ENCODE data around the gene IRX4.
A peak's percentile ranks its signal among the peaks of the same experiment; 100 is the strongest.

IRX4 gene

DNA sequence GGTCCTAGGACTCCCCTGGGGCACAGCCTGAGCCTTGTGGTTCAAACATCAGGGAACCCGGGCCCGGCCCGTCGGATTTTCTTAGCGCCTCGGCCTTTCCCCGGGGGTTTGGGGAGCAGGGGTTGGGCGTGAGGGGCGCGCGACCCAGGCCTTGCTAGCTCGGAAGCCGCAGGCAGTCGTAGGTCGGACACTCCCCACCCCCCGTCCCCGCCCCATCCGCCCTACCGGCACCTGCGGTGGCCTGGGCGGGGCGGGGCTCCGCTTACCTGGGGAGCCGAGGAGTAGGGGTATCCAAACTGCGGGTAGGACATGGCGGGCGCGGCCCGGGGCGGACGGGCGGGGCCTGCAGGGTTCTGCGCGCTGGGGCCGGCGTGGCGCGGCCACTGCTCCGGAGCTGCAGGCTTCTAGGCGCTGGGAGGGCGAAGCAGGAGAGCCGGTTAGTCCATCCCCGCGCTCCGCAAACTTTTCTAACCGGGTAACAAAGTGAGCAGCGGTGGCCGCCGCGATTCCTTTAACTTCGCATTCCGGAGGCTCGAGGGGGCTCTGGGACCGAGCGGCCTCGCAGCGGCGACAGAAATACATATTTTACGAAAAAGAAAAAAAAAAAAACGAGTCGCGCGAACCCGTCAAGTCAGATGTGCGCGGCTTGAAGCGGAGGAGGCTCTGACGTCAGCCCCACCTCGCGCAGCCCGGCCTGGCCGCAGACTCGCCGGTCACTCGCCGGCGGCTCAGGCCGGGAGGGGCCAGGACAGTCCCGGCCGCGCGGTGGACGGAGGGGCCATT, at the start of gene IRX4:
IRX4 (minus strand) TSS at position 589 of the 783 bp plus-strand sequence; CDS start at position 311, 278 bp downstream.
- no peaks in the 10 kb centered on the region for H3K9me3 ChIP-seq (ENCODE audit: control insufficient read depth in 2 of 2, low read length in 2 of 2)
- H3K4me3 ChIP-seq (ENCODE audit: low read length in 2 of 2), result peak within 1 kb of the TSS; percentile 46 to 64
- H3K4me1 ChIP-seq (ENCODE audit: control insufficient read depth, insufficient read depth, low read length), result peaks cover 17% of the 10 kb centered on the region
- no peaks in the 10 kb centered on the region for H3K36me3 ChIP-seq (ENCODE audit: control insufficient read depth in 2 of 2, insufficient read depth in 2 of 2, low read length in 2 of 2)
- no peak within 1 kb of the TSS for H3K27ac ChIP-seq (ENCODE audit: low read length)
- peaks cover 35 to 89% of the 10 kb centered on the region in 2 donors for H3K27me3 ChIP-seq (ENCODE audit: control insufficient read depth in 1 of 2, insufficient read depth in 2 of 2, low read length in 2 of 2)
- no peak within 1 kb of the TSS for H3K9ac ChIP-seq (ENCODE audit: low read length in 2 of 2)

DNA sequence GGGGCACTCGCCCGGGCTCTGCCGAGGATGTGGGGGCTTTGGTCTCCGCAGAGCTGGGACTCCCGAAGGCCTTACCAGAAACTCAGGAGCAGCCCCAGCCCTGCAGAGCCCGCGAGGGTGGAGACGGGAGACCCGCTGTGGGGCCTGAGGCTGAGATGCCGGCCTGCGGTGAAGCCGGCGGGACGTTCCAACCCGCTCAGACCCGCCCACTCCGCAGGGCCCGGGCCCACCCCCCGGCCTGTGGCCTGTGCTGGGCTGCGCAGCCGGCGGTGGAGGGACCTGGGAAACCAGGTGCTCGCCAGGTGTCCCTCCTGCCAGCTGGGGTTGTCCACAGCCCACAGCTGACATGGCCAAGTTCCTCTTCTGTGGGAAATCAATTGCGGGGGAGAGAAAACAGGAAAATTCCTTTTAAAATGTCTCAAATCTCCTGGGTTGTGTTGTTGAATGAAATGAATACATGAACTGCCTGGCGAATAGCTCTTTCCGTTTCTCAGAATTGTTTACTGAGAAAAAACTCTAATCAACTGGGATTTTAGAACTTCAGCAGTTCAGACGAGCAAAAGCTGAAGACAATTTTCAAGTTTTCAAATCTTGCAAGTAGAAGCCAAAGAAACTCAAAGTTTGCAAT, 49.0 kb upstream of the IRX4 start:
- H3K4me3 ChIP-seq (ENCODE audit: low read length in 2 of 2), result peak overlapping the region; percentile 31 to 72
- H3K36me3 ChIP-seq (ENCODE audit: control insufficient read depth in 2 of 2, insufficient read depth in 2 of 2, low read length in 2 of 2), result no peaks in the 10 kb centered on the region
- no peak overlapping the region for H3K27ac ChIP-seq (ENCODE audit: low read length)
- H3K27me3 ChIP-seq (ENCODE audit: control insufficient read depth in 1 of 2, insufficient read depth in 2 of 2, low read length in 2 of 2), result peaks cover 19 to 27% of the 10 kb centered on the region in 2 donors
- peak overlapping the region in 1 of 2 donors; percentile 21 for H3K9ac ChIP-seq (ENCODE audit: low read length in 2 of 2)
- H3K4me1 ChIP-seq (ENCODE audit: control insufficient read depth, insufficient read depth, low read length), result peaks cover 13% of the 10 kb centered on the region
- no peaks in the 10 kb centered on the region for H3K9me3 ChIP-seq (ENCODE audit: control insufficient read depth in 2 of 2, low read length in 2 of 2)

DNA sequence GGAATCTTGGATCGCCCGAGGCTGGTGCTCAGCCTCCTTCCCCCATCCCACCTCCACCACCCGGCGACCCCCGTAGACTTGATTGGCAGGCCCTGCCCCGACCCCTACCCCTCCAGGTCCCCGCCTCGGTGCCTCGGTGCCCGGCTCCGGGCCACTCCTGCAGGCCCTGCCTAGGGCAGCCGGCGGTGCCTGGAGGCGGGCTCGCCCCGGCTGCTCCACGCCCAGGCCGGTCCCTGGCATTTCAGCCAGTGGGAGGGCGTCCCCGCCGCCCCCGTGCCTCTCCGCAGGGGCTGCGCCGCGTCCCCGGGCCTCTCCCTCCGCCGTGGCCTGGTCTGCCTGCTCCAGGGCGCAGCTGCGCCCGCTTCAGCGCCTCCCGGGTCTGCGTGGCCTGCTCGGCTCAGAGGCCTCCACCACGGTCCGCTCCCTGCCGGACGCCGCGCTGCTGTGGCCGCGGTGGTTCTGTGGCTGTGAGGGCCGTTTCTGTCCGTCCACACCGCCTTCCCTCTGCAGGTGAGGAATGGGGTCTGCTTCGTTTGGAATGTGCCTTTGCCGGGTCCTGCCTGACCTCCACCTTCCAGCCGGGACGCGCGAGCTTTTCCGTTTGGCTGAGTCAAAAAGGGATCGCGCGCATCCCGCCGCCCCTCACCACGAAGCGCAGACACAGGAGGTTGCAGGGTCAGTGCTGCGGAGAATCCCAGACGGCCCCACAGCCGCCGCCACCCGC, 48.3 kb upstream of the IRX4 start:
- Histone ChIP-seq H3K27ac (ENCODE audit: low read length) (no peak overlapping the region), H3K9me3 (ENCODE audit: control insufficient read depth in 2 of 2, low read length in 2 of 2) (no peaks in the 10 kb centered on the region), H3K36me3 (ENCODE audit: control insufficient read depth in 2 of 2, insufficient read depth in 2 of 2, low read length in 2 of 2) (no peaks in the 10 kb centered on the region), H3K9ac (ENCODE audit: low read length in 2 of 2) (peak overlapping the region in 1 of 2 donors; percentile 69), H3K4me3 (ENCODE audit: low read length in 2 of 2) (peak overlapping the region; percentile 31 to 72), H3K27me3 (ENCODE audit: control insufficient read depth in 1 of 2, insufficient read depth in 2 of 2, low read length in 2 of 2) (peaks cover 19 to 27% of the 10 kb centered on the region in 2 donors), H3K4me1 (ENCODE audit: control insufficient read depth, insufficient read depth, low read length) (peaks cover 13% of the 10 kb centered on the region)

GRCh38 chr5:1930501-1930879, 47.8 kb upstream of the IRX4 start:
- Histone ChIP-seq H3K36me3 (ENCODE audit: control insufficient read depth in 2 of 2, insufficient read depth in 2 of 2, low read length in 2 of 2) (no peaks in the 10 kb centered on the region), H3K9ac (ENCODE audit: low read length in 2 of 2) (peak overlapping the region in 1 of 2 donors; percentile 13), H3K27me3 (ENCODE audit: control insufficient read depth in 1 of 2, insufficient read depth in 2 of 2, low read length in 2 of 2) (peaks cover 23 to 27% of the 10 kb centered on the region in 2 donors), H3K4me3 (ENCODE audit: low read length in 2 of 2) (peak overlapping the region in 1 of 2 donors; percentile 72), H3K27ac (ENCODE audit: low read length) (no peak overlapping the region), H3K9me3 (ENCODE audit: control insufficient read depth in 2 of 2, low read length in 2 of 2) (no peaks in the 10 kb centered on the region), H3K4me1 (ENCODE audit: control insufficient read depth, insufficient read depth, low read length) (peaks cover 13% of the 10 kb centered on the region)

DNA sequence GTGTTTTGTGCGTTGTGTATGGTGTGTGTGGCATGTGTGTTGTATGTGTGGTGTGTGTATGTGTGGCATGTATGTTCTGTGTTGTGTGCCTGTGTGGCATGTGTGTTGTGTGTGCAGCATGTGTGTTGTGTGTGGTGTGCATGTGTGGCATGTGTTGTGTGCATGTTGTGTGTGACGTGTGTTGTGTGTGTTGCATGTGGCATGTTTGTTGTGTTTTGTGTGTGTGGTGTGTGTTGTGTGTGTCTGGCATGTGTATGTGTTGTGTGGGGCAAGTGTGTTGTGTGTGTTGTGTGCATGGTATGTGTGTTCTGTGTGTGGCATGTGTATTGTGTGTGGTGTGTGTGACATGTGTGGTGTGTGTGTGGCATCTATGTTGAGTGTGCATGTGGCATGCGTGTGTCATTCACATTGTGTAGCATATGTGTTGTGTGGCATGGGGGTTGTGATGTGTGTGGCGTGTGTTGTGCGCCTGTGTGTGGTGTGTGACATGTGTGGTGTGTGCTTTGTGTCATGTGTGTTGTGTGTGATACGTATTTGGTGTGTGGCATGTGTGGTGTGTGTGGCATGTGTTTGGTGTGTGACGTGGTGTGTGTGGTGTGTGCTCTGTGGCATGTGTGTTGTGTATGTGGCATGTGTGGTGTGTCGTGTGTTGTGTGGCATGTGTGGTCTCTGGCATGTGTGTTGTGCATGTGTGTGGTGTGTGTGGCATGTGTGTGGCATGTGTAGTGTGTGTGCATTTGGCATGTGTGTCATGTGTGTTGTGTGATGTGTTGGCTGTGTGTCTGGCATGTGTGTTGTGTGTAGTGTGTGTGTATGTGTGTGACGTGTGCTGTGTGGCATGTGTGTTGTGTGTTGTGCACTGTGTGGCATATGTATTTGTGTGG, 46.6 kb upstream of the IRX4 start:
- Histone ChIP-seq H3K4me1 (ENCODE audit: control insufficient read depth, insufficient read depth, low read length) (peaks cover 13% of the 10 kb centered on the region), H3K9ac (ENCODE audit: low read length in 2 of 2) (no peak overlapping the region), H3K9me3 (ENCODE audit: control insufficient read depth in 2 of 2, low read length in 2 of 2) (no peaks in the 10 kb centered on the region), H3K27me3 (ENCODE audit: control insufficient read depth in 1 of 2, insufficient read depth in 2 of 2, low read length in 2 of 2) (peaks cover 26 to 27% of the 10 kb centered on the region in 2 donors), H3K27ac (ENCODE audit: low read length) (no peak overlapping the region), H3K36me3 (ENCODE audit: control insufficient read depth in 2 of 2, insufficient read depth in 2 of 2, low read length in 2 of 2) (no peaks in the 10 kb centered on the region), H3K4me3 (ENCODE audit: low read length in 2 of 2) (no peak overlapping the region)

GRCh38 chr5:1926471-1927341, 44.0 kb upstream of the IRX4 start:
- Histone ChIP-seq H3K9ac (ENCODE audit: low read length in 2 of 2) (no peak overlapping the region), H3K9me3 (ENCODE audit: control insufficient read depth in 2 of 2, low read length in 2 of 2) (no peaks in the 10 kb centered on the region), H3K27me3 (ENCODE audit: control insufficient read depth in 1 of 2, insufficient read depth in 2 of 2, low read length in 2 of 2) (peaks cover 18 to 35% of the 10 kb centered on the region in 2 donors), H3K4me1 (ENCODE audit: control insufficient read depth, insufficient read depth, low read length) (peaks cover 12% of the 10 kb centered on the region), H3K4me3 (ENCODE audit: low read length in 2 of 2) (no peak overlapping the region), H3K27ac (ENCODE audit: low read length) (no peak overlapping the region), H3K36me3 (ENCODE audit: control insufficient read depth in 2 of 2, insufficient read depth in 2 of 2, low read length in 2 of 2) (no peaks in the 10 kb centered on the region)

DNA sequence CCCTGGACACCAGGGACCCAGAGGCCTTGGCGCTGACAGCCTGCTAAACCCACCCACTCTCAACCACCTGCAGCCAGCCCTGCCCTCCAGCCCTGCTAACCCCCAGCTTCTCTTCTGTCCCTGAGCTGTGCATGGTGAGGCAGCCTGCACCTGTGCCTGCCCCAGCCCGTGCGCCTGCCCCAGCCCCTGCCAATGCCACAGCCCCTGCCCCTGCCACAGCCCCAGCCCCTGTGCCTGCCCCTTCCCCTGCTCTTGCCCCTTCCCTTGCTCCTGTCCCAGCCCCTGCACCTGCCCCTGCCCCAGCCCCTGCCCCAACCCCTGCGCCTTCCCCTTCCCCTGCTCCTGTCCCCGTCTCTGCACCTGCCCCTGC, 43.3 kb upstream of the IRX4 start:
- no peak overlapping the region for H3K9ac ChIP-seq (ENCODE audit: low read length in 2 of 2)
- no peak overlapping the region for H3K27ac ChIP-seq (ENCODE audit: low read length)
- H3K27me3 ChIP-seq (ENCODE audit: control insufficient read depth in 1 of 2, insufficient read depth in 2 of 2, low read length in 2 of 2), result peaks cover 14 to 35% of the 10 kb centered on the region in 2 donors
- H3K9me3 ChIP-seq (ENCODE audit: control insufficient read depth in 2 of 2, low read length in 2 of 2), result no peaks in the 10 kb centered on the region
- H3K4me1 ChIP-seq (ENCODE audit: control insufficient read depth, insufficient read depth, low read length), result peaks cover 7% of the 10 kb centered on the region
- H3K4me3 ChIP-seq (ENCODE audit: low read length in 2 of 2), result no peak overlapping the region
- no peaks in the 10 kb centered on the region for H3K36me3 ChIP-seq (ENCODE audit: control insufficient read depth in 2 of 2, insufficient read depth in 2 of 2, low read length in 2 of 2)

GRCh38 chr5:1925111-1926070, 42.7 kb upstream of the IRX4 start:
- peaks cover 9 to 35% of the 10 kb centered on the region in 2 donors for H3K27me3 ChIP-seq (ENCODE audit: control insufficient read depth in 1 of 2, insufficient read depth in 2 of 2, low read length in 2 of 2)
- H3K36me3 ChIP-seq (ENCODE audit: control insufficient read depth in 2 of 2, insufficient read depth in 2 of 2, low read length in 2 of 2), result no peaks in the 10 kb centered on the region
- no peak overlapping the region for H3K4me3 ChIP-seq (ENCODE audit: low read length in 2 of 2)
- peaks cover 2% of the 10 kb centered on the region for H3K4me1 ChIP-seq (ENCODE audit: control insufficient read depth, insufficient read depth, low read length)
- no peak overlapping the region for H3K9ac ChIP-seq (ENCODE audit: low read length in 2 of 2)
- H3K27ac ChIP-seq (ENCODE audit: low read length), result no peak overlapping the region
- no peaks in the 10 kb centered on the region for H3K9me3 ChIP-seq (ENCODE audit: control insufficient read depth in 2 of 2, low read length in 2 of 2)

DNA sequence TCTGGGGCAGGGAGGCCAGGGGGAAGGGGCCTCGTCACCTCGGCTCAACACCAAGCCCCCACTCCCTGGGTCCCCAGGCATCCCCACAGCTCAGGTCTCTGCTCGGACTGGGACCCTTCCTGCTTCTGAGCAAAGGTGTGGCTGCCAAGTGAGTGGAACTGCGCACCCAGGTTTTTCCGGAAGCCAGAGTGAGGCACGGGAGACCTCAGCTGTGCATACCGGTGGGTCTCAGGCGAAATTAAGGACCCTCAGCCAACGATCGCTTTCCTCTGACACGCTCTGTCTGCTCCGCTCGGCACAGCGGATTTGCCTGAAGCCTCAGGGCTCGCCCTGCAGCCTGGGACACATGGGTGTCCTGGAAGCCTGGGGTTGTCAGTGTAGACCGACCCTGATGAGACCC, 41.0 kb upstream of the IRX4 start:
- Histone ChIP-seq H3K9ac (ENCODE audit: low read length in 2 of 2) (no peak overlapping the region), H3K4me1 (ENCODE audit: control insufficient read depth, insufficient read depth, low read length) (no peaks in the 10 kb centered on the region), H3K4me3 (ENCODE audit: low read length in 2 of 2) (no peak overlapping the region), H3K27ac (ENCODE audit: low read length) (no peak overlapping the region), H3K27me3 (ENCODE audit: control insufficient read depth in 1 of 2, insufficient read depth in 2 of 2, low read length in 2 of 2) (peaks cover 4 to 26% of the 10 kb centered on the region in 2 donors), H3K36me3 (ENCODE audit: control insufficient read depth in 2 of 2, insufficient read depth in 2 of 2, low read length in 2 of 2) (no peaks in the 10 kb centered on the region), H3K9me3 (ENCODE audit: control insufficient read depth in 2 of 2, low read length in 2 of 2) (no peaks in the 10 kb centered on the region)
